GM18867 (cell line): ENCODE data around the gene KCNG2.

ENCODE experiments used
- ATAC-seq: cut with Tn5 transposase; IDR thresholded peaks from one replicate; pipeline ENCODE4 v1.9.1; 2021; ENCODE audit warnings: mild to moderate bottlenecking, moderate library complexity; ENCODE audit not compliant: unreplicated experiment

Gene KCNG2

GRCh38 chr18:79934311-79935097 is 136.8 kb downstream of the KCNG2 start:
- no peak for ATAC-seq

GRCh38 chr18:79935098-79935480 is 137.4 kb downstream of the KCNG2 start:
- no peak for ATAC-seq

GRCh38 chr18:79935499-79935898 is 137.8 kb downstream of the KCNG2 start:
- ATAC-seq: no peak

GRCh38 chr18:79935925-79936324 is 138.2 kb downstream of the KCNG2 start:
- ATAC-seq: no peak

- no peak for ATAC-seq
Measured at GRCh38 chr18:79936641-79937040, 138.9 kb downstream of the KCNG2 start.

- ATAC-seq: no peak
Measured at GRCh38 chr18:79937103-79937860, 139.5 kb downstream of the KCNG2 start.

GRCh38 chr18:79938196-79938595 is 140.5 kb downstream of the KCNG2 start:
- ATAC-seq: no peak

GRCh38 chr18:79939096-79939495 is 141.4 kb downstream of the KCNG2 start:
- ATAC-seq: no peak

GRCh38 chr18:79940126-79940813 is 142.5 kb downstream of the KCNG2 start:
- ATAC-seq: no peak

GRCh38 chr18:79940814-79941472 is 143.2 kb downstream of the KCNG2 start:
- no peak for ATAC-seq

GRCh38 chr18:79941473-79942119 is 143.9 kb downstream of the KCNG2 start:
- ATAC-seq: no peak

GRCh38 chr18:79942211-79942610 is 144.5 kb downstream of the KCNG2 start:
- no peak for ATAC-seq

- no peak for ATAC-seq
Measured at GRCh38 chr18:79942786-79943607, 145.3 kb downstream of the KCNG2 start.

- no peak for ATAC-seq
Measured at GRCh38 chr18:79943608-79944125, 145.9 kb downstream of the KCNG2 start.

- no peak for ATAC-seq
Measured at GRCh38 chr18:79944126-79944731, 146.5 kb downstream of the KCNG2 start.

GRCh38 chr18:79944746-79945117 is 147.0 kb downstream of the KCNG2 start:
- no peak for ATAC-seq

GRCh38 chr18:79945118-79946042 is 147.6 kb downstream of the KCNG2 start:
- ATAC-seq: no peak
